Measurements from ENCODE around the gene CDC6. TPM values are rescaled to one million over a fixed set of nuclear protein-coding genes. Genes with fewer than 3 reads are reported as not detected.

CDC6 gene
- total RNA-seq, 1 donor from 2014 or later, result 1.1 TPM

DNA sequence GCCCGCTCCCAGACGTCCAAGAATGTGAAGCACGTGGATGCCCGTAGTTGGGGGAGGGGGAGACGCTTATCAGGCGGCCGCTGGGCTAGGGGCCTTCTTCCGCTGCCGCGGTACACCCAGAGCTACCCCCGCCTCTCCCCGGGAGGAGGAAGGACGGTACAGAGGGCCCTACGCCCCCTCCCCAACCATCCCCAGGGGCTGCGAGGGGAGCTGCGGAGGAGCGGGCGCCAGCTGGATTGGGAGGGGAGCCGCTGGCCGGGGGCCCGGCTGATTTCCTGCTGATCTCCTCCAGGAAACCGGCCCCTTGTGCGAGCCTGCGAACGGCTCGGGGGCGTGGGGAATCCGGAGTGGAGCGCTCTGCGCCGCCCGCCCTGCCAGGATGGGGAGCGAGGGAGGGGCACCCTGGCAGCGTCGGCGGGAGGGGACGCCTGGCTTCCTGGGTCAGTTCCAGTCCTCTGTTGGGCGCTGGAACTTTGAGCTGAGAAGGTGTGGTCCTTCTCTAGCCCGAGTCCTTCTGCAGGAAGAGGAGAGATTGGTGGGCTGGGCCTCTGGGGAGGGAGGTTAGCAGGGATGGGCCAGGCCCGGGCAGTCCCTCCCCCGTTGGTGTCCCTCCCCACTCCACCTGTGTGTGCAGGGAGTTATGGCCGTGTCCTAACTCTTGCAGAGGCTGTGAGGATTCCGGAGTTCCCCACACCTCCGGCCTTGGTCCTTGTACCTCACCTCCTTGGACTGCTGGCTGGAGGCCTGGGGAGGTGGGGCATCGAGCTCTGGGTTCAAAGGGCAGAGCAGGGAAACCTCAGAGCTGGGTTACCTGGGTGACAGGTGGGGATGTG lies 57.7 kb downstream of the CDC6 start:
- peak; percentile 87 for DNase-seq
- intact Hi-C loops (cut with DNase I), result no loop called here
- peak; percentile 14 for ATAC-seq (ENCODE audit: poor library complexity)

DNA sequence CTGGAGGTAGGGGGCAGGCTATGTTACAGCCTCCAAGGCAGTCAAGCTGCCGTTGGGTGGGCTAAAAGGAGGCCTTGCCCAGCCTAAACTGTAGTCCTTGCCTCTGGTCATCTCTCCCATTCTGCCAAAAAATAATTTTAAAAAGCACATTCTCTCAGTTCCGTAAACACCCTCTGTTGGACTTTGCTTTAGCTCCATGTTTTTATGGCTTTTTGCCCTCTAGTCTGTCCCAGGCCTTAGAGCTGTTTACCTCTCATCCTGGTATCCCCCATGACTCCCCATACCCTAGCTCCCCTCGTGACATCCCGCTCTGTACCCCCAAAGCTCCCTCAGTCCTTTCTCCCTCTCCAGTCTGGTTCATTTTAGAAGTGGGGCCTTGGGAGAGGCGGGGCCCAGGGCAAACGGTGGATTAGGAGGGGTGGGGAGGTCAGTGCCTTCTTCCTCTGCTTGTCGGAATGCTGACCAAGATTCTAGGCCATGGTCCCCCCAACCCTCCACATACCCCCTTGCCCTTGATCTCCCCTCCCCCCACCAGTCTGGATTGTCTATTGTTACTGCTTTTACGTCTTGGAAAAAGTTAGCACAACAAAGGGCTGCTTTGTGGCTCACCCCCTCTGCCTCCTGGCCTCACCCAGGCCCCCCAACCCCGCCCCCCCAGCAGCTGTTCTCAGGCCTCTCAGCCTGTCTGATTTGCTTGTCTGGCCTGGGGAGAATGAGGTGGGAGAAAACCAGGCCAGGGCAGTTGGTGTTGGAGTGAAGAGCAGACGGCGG lies 58.5 kb downstream of the CDC6 start:
- intact Hi-C loops (cut with DNase I), result no loop called here
- ATAC-seq (ENCODE audit: poor library complexity), result no peak

DNA sequence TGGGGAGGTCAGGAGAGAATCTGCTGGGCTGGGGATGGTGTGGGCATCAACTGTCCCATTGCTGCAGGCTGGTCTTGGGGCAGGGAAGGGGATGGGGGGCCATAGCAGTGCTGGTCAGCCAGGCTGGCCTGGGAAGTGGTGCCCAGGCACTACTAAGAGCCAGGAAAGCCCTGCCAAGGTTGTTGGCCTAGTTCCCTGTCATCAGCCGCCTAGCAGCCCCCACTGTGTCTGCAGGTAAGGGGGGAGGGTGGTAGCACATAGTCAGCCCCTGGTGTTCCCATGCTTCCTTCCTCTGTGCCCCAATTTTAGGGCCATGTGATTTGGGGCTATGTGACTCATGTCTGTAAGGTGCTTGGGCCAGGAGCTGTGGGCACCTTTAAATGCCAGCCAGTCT lies 59.1 kb downstream of the CDC6 start:
- intact Hi-C loops (cut with DNase I), result no loop called here
- DNase-seq, result no peak
- no peak for ATAC-seq (ENCODE audit: poor library complexity)

More for the DNA sequence above, 58.5 kb downstream of the CDC6 start:
- DNase-seq, result no peak

DNA sequence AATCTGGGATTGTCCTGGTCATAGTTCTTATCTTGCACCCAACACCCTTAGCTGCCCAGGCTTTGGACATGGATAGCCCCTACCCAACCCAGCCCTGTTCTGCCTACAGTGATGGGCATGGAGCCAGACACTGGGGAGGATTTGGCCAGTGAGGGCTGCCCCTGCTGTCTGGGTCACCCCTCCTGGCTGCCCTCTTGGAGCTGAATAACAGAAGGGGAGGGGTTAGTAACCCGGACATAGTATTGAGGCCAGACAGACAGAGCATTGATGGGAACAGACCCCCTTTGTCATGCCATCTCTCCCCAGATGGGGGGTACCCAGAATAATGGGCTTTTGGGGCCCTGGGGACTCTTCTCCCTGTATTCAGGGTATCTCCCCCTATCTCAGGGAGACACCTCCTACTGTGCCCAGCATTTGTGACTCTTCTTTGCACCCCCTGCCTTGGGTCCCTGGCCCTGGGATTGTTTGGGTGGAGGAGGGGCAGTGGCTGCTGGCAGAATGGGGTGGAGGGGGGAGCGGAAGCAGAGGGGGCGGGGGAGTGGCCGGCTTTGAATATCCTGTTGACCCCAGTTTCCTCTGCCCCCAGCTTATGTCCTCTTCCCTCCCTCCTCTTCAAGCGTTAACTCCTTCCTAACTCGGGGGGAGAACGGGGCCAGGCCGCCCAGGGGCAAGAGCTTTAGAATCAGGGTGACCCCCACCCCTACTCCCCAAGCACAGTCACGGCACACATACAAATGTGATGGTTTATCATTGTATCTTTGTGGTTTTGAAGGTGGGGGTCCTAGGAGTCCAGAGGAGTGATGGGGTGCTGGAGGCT lies 59.8 kb downstream of the CDC6 start:
- no peak for DNase-seq
- intact Hi-C loops (cut with DNase I), result no loop called here
- ATAC-seq (ENCODE audit: poor library complexity), result no peak

DNA sequence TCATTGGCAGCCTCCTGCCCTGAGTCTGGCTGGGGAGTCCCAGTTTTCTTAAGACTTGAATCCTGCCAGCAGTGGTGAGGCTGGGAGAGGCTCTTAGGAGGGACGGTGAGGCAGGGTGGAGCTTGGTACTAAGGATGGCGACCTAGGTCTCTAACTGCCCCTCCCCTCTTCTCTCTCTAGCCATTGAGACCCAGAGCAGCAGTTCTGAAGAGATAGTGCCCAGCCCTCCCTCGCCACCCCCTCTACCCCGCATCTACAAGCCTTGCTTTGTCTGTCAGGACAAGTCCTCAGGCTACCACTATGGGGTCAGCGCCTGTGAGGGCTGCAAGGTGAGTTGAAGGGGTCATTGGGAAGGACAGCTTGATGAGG lies 60.4 kb downstream of the CDC6 start:
- DNase-seq (no peak), ATAC-seq (ENCODE audit: poor library complexity) (no peak)
- intact Hi-C loops (cut with DNase I), result no loop called here

DNA sequence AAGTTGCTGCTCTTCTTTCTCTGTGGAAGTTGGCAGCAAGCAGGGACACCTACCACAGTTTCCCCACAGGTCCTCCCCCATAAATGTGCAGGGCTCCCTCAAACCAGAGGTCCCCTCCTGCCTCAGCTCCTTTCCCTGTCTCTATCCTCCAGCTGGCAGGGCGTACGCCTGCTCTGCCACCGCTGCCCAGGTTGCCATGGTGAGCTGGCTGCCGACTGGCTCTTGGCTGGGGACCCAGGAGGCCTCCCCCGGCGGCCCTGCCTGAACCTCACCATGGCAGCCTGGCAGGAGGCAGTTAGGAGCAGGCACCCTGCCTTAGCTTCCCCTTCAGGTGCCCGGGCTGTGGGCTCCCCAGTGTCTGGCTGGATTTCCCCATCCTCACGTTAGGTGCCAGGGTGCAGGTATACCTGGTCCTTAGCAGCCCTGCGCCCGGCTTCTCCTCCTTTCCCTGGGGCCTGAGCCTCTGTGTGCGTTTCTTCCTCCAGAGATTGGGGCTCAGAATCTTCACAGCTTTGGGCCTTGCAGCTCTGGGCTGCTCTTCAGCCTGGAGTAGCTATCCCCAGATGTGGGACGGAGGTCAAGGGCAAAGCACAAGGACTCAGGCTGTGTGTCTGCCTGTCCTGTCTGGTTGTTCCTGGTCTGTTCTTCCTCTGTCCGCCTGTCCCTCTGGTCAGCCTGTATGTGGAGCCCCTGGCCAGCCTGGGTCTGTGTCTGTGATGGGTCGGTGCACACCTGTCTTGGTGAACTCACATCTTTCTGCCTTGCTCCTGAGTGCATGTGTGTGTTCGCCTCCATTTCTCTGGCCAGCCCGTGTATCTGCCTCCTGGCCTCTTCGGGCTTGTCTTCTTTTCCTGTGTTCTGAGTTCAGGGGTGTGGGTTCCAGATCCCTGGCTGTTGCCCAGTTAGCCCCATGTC lies 61.1 kb downstream of the CDC6 start:
- DNase-seq (peak; percentile 87), ATAC-seq (ENCODE audit: poor library complexity) (peak; percentile 70)
- intact Hi-C loops (cut with DNase I), result no loop called here

DNA sequence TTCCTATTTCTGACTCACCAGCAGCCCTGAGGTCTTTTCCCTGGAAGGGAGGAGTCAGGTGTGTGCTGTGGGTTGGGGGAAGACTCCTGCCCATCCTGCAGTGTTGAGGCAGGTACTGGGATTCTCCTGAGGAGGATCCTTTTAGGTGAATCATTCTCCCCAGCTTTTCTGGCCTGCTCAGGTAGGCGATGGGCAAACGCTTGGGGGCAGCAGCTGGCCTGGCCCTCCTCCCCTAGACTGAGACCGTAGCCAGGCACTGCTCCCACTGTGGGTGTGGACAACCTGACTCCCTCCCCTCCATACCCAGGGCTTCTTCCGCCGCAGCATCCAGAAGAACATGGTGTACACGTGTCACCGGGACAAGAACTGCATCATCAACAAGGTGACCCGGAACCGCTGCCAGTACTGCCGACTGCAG lies 61.8 kb downstream of the CDC6 start:
- ATAC-seq (ENCODE audit: poor library complexity), result peak; percentile 48
- intact Hi-C loops (cut with DNase I), result no loop called here
- DNase-seq, result no peak

DNA sequence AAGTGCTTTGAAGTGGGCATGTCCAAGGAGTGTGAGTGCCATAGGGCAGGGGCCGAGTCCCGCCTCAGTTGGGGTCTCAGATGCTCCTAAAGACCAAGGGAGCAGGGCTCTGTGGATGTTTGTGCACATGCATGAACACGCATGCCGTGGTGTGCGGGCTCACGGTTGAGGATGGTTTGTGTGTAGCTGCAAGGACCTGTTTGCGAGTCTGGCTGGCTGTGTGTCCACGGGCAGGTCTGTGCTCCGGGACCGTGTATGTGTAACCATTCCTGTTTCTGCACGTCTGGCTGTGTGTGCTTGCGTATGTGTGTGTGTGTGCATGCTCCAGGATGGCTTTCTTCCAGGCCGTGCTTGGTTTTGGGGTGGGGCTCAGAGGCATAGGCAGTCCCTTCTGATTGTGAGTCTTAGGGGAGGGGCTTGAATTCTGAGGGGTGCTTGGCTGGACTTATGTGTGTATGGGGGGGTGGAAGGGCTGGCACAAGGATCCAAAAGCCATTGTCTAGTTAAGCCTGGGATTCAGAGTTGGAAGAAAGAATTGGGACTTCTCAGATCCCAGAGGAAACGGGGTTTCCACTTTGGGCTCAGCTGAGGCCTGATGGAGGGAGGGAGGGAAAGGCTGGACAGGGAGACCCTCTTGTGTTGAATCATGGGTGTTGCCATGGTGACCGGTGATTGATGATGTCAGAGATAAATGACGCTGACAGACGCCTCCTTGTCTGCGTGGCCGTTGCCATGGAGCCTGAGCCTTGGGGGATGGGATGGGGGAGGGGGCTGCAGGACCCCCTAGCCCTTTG lies 62.4 kb downstream of the CDC6 start:
- DNase-seq (no peak), ATAC-seq (ENCODE audit: poor library complexity) (no peak)
- intact Hi-C loops (cut with DNase I), result loop anchor here (10.0 kb wide), 1 partner anchor 145 kb away; no protein-coding TSS in a partner anchor

DNA sequence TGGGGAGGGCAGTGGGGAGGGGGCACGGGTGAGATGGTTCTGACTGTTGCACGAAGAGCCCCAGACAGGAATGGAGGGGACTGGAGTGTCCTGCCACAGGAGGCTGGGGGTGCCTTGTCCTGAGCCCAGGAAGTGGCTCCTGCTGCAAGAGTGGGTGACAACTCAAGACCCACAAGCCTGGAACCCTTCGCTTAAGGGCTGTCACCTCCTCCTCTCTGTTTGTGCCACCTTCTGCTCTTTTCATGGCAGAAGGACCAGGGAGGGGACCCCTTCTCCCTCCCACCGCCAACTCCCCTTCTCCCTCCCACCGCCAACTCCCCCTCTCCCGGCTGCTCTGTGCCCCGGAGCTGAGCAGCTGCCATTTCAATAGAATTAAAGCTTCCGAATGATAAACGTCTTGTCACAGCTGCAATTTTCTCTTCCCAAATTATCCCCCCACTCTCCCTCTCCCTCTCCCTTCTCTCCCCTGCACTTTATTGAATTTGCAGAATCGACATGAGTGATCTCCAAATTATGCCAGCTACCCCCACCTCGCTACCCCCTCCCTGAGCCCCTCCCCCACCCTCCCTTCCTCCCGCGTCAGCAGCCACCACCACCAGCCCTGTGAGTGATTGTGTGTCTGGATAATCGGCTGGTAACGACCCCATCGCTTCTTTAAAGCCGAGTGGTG lies 63.1 kb downstream of the CDC6 start:
- intact Hi-C loops (cut with DNase I), result loop anchor here (10.0 kb wide), 1 partner anchor 146 kb away; no protein-coding TSS in a partner anchor
- DNase-seq (no peak), ATAC-seq (ENCODE audit: poor library complexity) (no peak)

DNA sequence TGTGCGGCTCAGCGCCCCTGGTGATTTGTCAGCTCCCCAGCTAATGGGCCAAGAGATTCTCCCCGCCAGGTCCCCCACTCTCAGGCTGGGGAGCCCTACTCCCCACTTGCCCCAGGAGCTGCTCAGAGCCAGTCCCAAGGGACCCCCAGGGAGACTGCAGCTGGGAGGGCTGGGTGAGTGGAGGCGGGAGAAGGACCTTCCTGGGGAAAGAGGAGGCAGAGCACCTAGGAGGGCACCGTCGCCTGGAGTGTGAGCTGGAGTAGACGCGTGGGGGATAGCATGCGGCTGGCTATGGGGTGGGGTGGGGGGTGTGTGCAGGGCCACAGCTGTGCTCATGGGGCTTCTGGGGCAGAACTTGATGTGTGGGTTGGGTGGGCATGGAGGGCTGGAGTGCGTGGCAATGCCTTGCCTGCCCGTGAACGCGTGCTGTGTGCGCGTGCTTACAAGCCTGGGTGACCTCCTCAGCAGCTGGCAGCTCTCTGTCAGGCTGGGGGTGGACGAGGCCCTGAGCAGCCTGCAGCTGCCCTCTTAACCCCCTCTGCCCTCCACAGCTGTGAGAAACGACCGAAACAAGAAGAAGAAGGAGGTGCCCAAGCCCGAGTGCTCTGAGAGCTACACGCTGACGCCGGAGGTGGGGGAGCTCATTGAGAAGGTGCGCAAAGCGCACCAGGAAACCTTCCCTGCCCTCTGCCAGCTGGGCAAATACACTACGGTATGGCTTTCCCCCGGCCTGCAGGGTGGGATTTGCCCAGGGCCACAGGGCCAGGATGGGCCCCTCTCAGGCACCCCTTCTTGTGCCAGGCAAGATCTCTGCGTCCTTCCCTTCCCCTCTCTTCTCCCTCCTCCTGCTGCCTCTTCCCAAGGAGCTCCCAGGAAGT lies 63.9 kb downstream of the CDC6 start:
- DNase-seq, result no peak
- ATAC-seq (ENCODE audit: poor library complexity), result no peak
- intact Hi-C loops (cut with DNase I), result loop anchor here (10.0 kb wide), 1 partner anchor 147 kb away; no protein-coding TSS in a partner anchor

DNA sequence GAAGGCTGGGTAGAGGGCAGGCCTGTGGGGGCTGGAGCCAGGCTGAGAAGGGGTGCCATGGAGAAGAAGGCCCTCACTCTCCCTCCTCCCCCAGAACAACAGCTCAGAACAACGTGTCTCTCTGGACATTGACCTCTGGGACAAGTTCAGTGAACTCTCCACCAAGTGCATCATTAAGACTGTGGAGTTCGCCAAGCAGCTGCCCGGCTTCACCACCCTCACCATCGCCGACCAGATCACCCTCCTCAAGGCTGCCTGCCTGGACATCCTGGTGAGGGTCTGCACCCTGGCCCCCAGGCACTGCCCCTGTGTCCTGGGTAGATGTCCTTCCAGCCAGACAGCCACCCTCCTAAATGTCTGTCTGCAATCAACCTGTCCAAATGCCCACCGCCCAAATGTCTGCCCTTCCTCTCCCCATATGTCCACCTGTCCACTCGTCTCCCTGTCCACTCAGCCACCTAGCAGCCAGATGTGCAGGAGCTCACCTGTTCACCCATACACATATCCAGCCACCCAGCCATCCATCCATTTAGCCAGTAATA lies 64.6 kb downstream of the CDC6 start:
- ATAC-seq (ENCODE audit: poor library complexity) (no peak), DNase-seq (no peak)
- intact Hi-C loops (cut with DNase I), result loop anchor here (10.0 kb wide), 1 partner anchor 148 kb away; no protein-coding TSS in a partner anchor

DNA sequence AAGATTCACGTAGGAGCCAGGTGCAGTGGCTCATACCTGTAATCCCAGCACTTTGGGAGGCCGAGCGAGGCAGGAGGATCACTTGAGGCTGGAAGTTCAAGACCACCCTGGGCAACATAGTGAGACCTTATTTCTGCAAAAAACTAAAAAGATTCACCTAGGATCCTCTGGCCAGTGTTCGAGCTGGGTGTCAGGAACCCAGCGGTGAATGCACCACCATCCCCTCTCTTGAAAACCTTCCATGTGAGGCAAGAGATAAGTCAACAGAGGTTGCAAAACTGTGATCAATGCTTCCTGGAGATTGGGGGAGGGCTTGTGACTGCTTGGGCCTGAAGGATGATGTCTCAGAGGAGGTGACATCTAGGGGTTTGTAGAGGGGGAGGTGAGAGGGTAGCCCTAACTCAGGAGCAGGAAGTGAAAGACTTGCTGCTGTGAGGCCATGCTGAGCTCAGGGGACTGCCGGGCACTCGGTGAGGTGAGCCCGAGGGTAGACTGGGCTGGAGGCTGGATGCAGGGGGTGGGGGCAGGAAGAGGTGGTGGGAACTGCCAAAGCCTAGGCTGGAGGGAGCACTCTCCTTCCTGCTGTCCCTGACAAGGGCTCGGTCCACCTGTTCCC lies 65.2 kb downstream of the CDC6 start:
- intact Hi-C loops (cut with DNase I), result loop anchor here (10.0 kb wide), 1 partner anchor 148 kb away; no protein-coding TSS in a partner anchor
- DNase-seq (peak; percentile 24), ATAC-seq (ENCODE audit: poor library complexity) (no peak)

Measured in Right ventricle myocardium superior (tissue), 1 donor.